Body of pancreas (tissue), 4 donors: Measurements from ENCODE around the gene CDH11.

Experiments
- CTCF ChIP-seq, 7 experiments: fragments of 450-650 bp in 4 of 7; fragments of 200-600 bp in 3 of 7; sonication (generic) in 3 of 7; IDR thresholded peaks; one replicate each; pipeline ENCODE4 v1.5.1; 2016 to 2019; ENCODE audit warnings: antibody characterized with exemption in 7 of 7
- POLR2A ChIP-seq, 3 donors: fragments of 450-650 bp; IDR thresholded peaks; one replicate each; pipeline ENCODE4 v1.6.1; 2016; ENCODE audit warnings: antibody characterized with exemption in 3 of 3, mild to moderate bottlenecking in 2 of 3

GRCh38 chr16:65075877-65076276 is 46.0 kb downstream of the CDH11 start:
- TF ChIP-seq CTCF (IDR thresholded peaks at IDR 0.05) (no peak), POLR2A (IDR thresholded peaks at IDR 0.05) (no peak)
